Peyer's patch (tissue), 4 donors: ENCODE measurements around the gene LOC101059915.
"Not testable (repeated sequence)": the region's sequence is repeated elsewhere in the genome, so short reads cannot be mapped to it uniquely, and the experiment has no call there.

Source experiments
- DNase-seq, 3 donors: peaks; one replicate each; pipeline ENCODE4 v3.0.0-alpha.2; 2017 to 2019
- H3K27ac ChIP-seq, 4 donors: fragments of 200-600 bp; sonication (generic); one replicate each; pipeline ENCODE4 v1.5.1; 2016 to 2019
- H3K27me3 ChIP-seq, 2 donors: fragments of 200-600 bp; sonication (generic); one replicate each; pipeline ENCODE4 v1.5.1; 2019
- H3K36me3 ChIP-seq, 3 donors: fragments of 200-600 bp; sonication (generic); one replicate each; pipeline ENCODE4 v1.5.1; 2016 to 2019
- H3K4me1 ChIP-seq, 4 donors: fragments of 200-600 bp; sonication (generic); one replicate each; pipeline ENCODE4 v1.5.1; 2016 to 2019
- H3K4me3 ChIP-seq, 4 donors: fragments of 200-600 bp; sonication (generic); 1 replicate in 3 of 4; 2 replicates in 1 of 4; pipeline ENCODE4 v1.5.1; 2016 to 2019; ENCODE audit warnings: mild to moderate bottlenecking in 1 of 4
- H3K9me3 ChIP-seq, 4 donors: fragments of 200-600 bp; sonication (generic); one replicate each; pipeline ENCODE4 v1.5.1; 2016 to 2019; ENCODE audit warnings: mild to moderate bottlenecking in 1 of 4
- CTCF ChIP-seq, 6 experiments: fragments of 450-650 bp in 4 of 6; fragments of 200-600 bp in 2 of 6; sonication (generic) in 1 of 6; IDR thresholded peaks; one replicate each; pipeline ENCODE4 v1.5.1; 2017 to 2019; ENCODE audit warnings: antibody characterized with exemption in 6 of 6, mild to moderate bottlenecking in 3 of 6, moderate library complexity in 1 of 6
- POLR2A ChIP-seq, 2 donors: fragments of 450-650 bp; IDR thresholded peaks; one replicate each; pipeline ENCODE4 v1.5.1; 2017; ENCODE audit warnings: antibody characterized with exemption in 2 of 2, mild to moderate bottlenecking in 2 of 2, moderate library complexity in 2 of 2

Gene LOC101059915

GRCh38 chrX:71659342-71659741, 8.0 kb upstream of the LOC101059915 start:
- Histone ChIP-seq H3K27me3 (no peaks in the 10 kb centered on the region), H3K36me3 (no peaks in the 10 kb centered on the region), H3K9me3 (no peaks in the 10 kb centered on the region), H3K27ac (no peak overlapping the region), H3K4me1 (no peaks in the 10 kb centered on the region), H3K4me3 (no peak overlapping the region)
- no peak for TF ChIP-seq POLR2A (IDR thresholded peaks at IDR 0.05)
- no peak for TF ChIP-seq CTCF (IDR thresholded peaks at IDR 0.05)
- DNase-seq = no peak

- no peak overlapping the region for H3K27ac ChIP-seq
- TF ChIP-seq CTCF (IDR thresholded peaks at IDR 0.05) (no peak), POLR2A (IDR thresholded peaks at IDR 0.05) (no peak)
- DNase-seq = no peak
- no peak overlapping the region for H3K4me3 ChIP-seq
- H3K9me3 ChIP-seq = no peaks in the 10 kb centered on the region
- H3K36me3 ChIP-seq = no peaks in the 10 kb centered on the region
- no peaks in the 10 kb centered on the region for H3K4me1 ChIP-seq
- no peaks in the 10 kb centered on the region for H3K27me3 ChIP-seq
These were observed 7.4 kb upstream of the LOC101059915 start for GRCh38 chrX:71659959-71660358.

GRCh38 chrX:71660562-71661416, 6.6 kb upstream of the LOC101059915 start:
- H3K36me3 ChIP-seq = no peaks in the 10 kb centered on the region
- H3K27ac ChIP-seq = no peak overlapping the region
- no peak overlapping the region for H3K4me3 ChIP-seq
- no peaks in the 10 kb centered on the region for H3K27me3 ChIP-seq
- no peaks in the 10 kb centered on the region for H3K4me1 ChIP-seq
- no peak for DNase-seq
- H3K9me3 ChIP-seq = no peaks in the 10 kb centered on the region
- TF ChIP-seq POLR2A (IDR thresholded peaks at IDR 0.05) (no peak), CTCF (IDR thresholded peaks at IDR 0.05) (no peak)

GRCh38 chrX:71661919-71662318, 5.4 kb upstream of the LOC101059915 start:
- Histone ChIP-seq H3K4me3 (no peak overlapping the region), H3K27me3 (no peaks in the 10 kb centered on the region), H3K9me3 (no peaks in the 10 kb centered on the region), H3K36me3 (no peaks in the 10 kb centered on the region), H3K27ac (no peak overlapping the region), H3K4me1 (no peaks in the 10 kb centered on the region)
- no peak for DNase-seq
- no peak for TF ChIP-seq CTCF (IDR thresholded peaks at IDR 0.05)
- TF ChIP-seq POLR2A (IDR thresholded peaks at IDR 0.05) = no peak

GRCh38 chrX:71662654-71663053, 4.7 kb upstream of the LOC101059915 start:
- not testable (repeated sequence) for H3K9me3 ChIP-seq, H3K4me1 ChIP-seq, H3K27ac ChIP-seq, DNase-seq, H3K27me3 ChIP-seq, H3K4me3 ChIP-seq, H3K36me3 ChIP-seq

- H3K27ac ChIP-seq, H3K27me3 ChIP-seq, H3K4me1 ChIP-seq, H3K9me3 ChIP-seq, H3K4me3 ChIP-seq, H3K36me3 ChIP-seq, DNase-seq: not testable (repeated sequence)
These were observed 4.1 kb upstream of the LOC101059915 start for GRCh38 chrX:71663238-71663637.

GRCh38 chrX:71664202-71664601, 3.1 kb upstream of the LOC101059915 start:
- not testable (repeated sequence) for H3K4me1 ChIP-seq, H3K36me3 ChIP-seq, DNase-seq, H3K9me3 ChIP-seq, H3K27ac ChIP-seq, H3K27me3 ChIP-seq, H3K4me3 ChIP-seq
- TF ChIP-seq CTCF (IDR thresholded peaks at IDR 0.05) = peak in 2 of 6 experiments; percentile 11 to 24
